KMS-11 (cell line): ENCODE data around the gene DLK1.

ENCODE experiments used
- H2AFZ ChIP-seq: fragments of 200-600 bp; sonication (generic); 2 replicates; pipeline ENCODE4 v1.6.1; 2016; ENCODE audit warnings: antibody characterized with exemption, mixed run types, low read depth
- H3K27ac ChIP-seq: fragments of 200-600 bp; sonication (generic); 2 replicates; pipeline ENCODE4 v1.6.1; 2016; ENCODE audit warnings: mild to moderate bottlenecking, mixed run types
- H3K27me3 ChIP-seq: fragments of 200-600 bp; sonication (generic); 2 replicates; pipeline ENCODE4 v1.6.1; 2017; ENCODE audit warnings: mild to moderate bottlenecking, low read depth, mixed run types, moderate library complexity; ENCODE audit not compliant: insufficient read depth
- H3K36me3 ChIP-seq: fragments of 200-600 bp; sonication (generic); 2 replicates; pipeline ENCODE4 v1.6.1; 2017; ENCODE audit warnings: mild to moderate bottlenecking, mixed run types; ENCODE audit not compliant: insufficient read depth
- H3K4me1 ChIP-seq: fragments of 200-600 bp; sonication (generic); 2 replicates; pipeline ENCODE4 v1.6.1; 2016; ENCODE audit warnings: mild to moderate bottlenecking, low read depth, mixed run types; ENCODE audit not compliant: poor library complexity, severe bottlenecking
- H3K4me2 ChIP-seq: fragments of 200-600 bp; sonication (generic); 2 replicates; pipeline ENCODE4 v1.7.0; 2016; ENCODE audit warnings: mild to moderate bottlenecking, mixed run types
- H3K4me3 ChIP-seq: fragments of 200-600 bp; sonication (generic); IDR thresholded peaks from 2 replicates; pipeline ENCODE4 v1.6.1; 2017; ENCODE audit warnings: low read depth, low read length, mixed read lengths; ENCODE audit not compliant: insufficient read depth
- H3K79me2 ChIP-seq: fragments of 200-600 bp; sonication (generic); 2 replicates; pipeline ENCODE4 v1.6.1; 2016; ENCODE audit warnings: low read depth, mixed run types; ENCODE audit not compliant: insufficient read depth
- H3K9ac ChIP-seq: fragments of 200-600 bp; sonication (generic); 2 replicates; pipeline ENCODE4 v1.6.1; 2016; ENCODE audit warnings: mild to moderate bottlenecking, mixed run types
- H4K20me1 ChIP-seq: fragments of 200-600 bp; sonication (generic); 2 replicates; pipeline ENCODE4 v1.6.1; 2016; ENCODE audit warnings: mild to moderate bottlenecking, mixed run types; ENCODE audit not compliant: insufficient read depth
- TF ChIP-seq, protein P1 (sequence below): fragments of 200-600 bp; sonication (generic); conservative IDR thresholded peaks from 2 replicates; pipeline ENCODE4 v1.6.1; 2017; ENCODE audit warnings: low read depth, mild to moderate bottlenecking, antibody characterized with exemption, low read length, moderate library complexity, mixed read lengths

Gene DLK1

GRCh38 chr14:100767003-100767787, 40.5 kb downstream of the DLK1 start:
- Histone ChIP-seq H4K20me1 (no peaks in the 10 kb centered on the region), H2AFZ (no peak overlapping the region), H3K4me2 (no peak overlapping the region), H3K79me2 (no peaks in the 10 kb centered on the region), H3K4me1 (no peaks in the 10 kb centered on the region), H3K27me3 (peaks cover 24% of the 10 kb centered on the region; the same call in 1 of the 2 replicates), H3K27ac (no peak overlapping the region), H3K9ac (no peak overlapping the region), H3K4me3 (no peak overlapping the region), H3K36me3 (no peaks in the 10 kb centered on the region)
- TF ChIP-seq, protein P1, sequence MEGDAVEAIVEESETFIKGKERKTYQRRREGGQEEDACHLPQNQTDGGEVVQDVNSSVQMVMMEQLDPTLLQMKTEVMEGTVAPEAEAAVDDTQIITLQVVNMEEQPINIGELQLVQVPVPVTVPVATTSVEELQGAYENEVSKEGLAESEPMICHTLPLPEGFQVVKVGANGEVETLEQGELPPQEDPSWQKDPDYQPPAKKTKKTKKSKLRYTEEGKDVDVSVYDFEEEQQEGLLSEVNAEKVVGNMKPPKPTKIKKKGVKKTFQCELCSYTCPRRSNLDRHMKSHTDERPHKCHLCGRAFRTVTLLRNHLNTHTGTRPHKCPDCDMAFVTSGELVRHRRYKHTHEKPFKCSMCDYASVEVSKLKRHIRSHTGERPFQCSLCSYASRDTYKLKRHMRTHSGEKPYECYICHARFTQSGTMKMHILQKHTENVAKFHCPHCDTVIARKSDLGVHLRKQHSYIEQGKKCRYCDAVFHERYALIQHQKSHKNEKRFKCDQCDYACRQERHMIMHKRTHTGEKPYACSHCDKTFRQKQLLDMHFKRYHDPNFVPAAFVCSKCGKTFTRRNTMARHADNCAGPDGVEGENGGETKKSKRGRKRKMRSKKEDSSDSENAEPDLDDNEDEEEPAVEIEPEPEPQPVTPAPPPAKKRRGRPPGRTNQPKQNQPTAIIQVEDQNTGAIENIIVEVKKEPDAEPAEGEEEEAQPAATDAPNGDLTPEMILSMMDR, result no peak

GRCh38 chr14:100767788-100768536, 41.3 kb downstream of the DLK1 start:
- H3K4me1 ChIP-seq, result no peaks in the 10 kb centered on the region
- no peak overlapping the region for H3K4me3 ChIP-seq
- H3K36me3 ChIP-seq, result no peaks in the 10 kb centered on the region
- H3K27me3 ChIP-seq, result peaks cover 29% of the 10 kb centered on the region; the same call in 1 of the 2 replicates
- no peaks in the 10 kb centered on the region for H3K79me2 ChIP-seq
- H2AFZ ChIP-seq, result no peak overlapping the region
- TF ChIP-seq, protein P1, result no peak
- no peaks in the 10 kb centered on the region for H4K20me1 ChIP-seq
- H3K9ac ChIP-seq, result no peak overlapping the region
- no peak overlapping the region for H3K27ac ChIP-seq
- no peak overlapping the region for H3K4me2 ChIP-seq

- H4K20me1 ChIP-seq, result no peaks in the 10 kb centered on the region
- no peak overlapping the region for H3K4me2 ChIP-seq
- TF ChIP-seq, protein P1, result no peak
- H3K79me2 ChIP-seq, result no peaks in the 10 kb centered on the region
- H3K9ac ChIP-seq, result no peak overlapping the region
- H2AFZ ChIP-seq, result no peak overlapping the region
- H3K36me3 ChIP-seq, result no peaks in the 10 kb centered on the region
- H3K27me3 ChIP-seq, result peaks cover 32% of the 10 kb centered on the region; the same call in 1 of the 2 replicates
- no peaks in the 10 kb centered on the region for H3K4me1 ChIP-seq
- H3K4me3 ChIP-seq, result no peak overlapping the region
- no peak overlapping the region for H3K27ac ChIP-seq
Observed at GRCh38 chr14:100769035-100769939, 42.6 kb downstream of the DLK1 start.

- Histone ChIP-seq H3K4me2 (no peak overlapping the region), H2AFZ (no peak overlapping the region), H3K4me3 (no peak overlapping the region), H4K20me1 (no peaks in the 10 kb centered on the region), H3K9ac (no peak overlapping the region), H3K27me3 (peaks cover 39% of the 10 kb centered on the region; the same call in 1 of the 2 replicates), H3K36me3 (no peaks in the 10 kb centered on the region), H3K4me1 (no peaks in the 10 kb centered on the region), H3K27ac (no peak overlapping the region), H3K79me2 (no peaks in the 10 kb centered on the region)
- TF ChIP-seq, protein P1, result no peak
Observed at GRCh38 chr14:100770046-100770445, 43.4 kb downstream of the DLK1 start.
